Activated T-helper 2 cell treated with anti-CD3 and anti-CD28 coated beads, Interferon-gamma antibody, Interleukin-2, Interleukin-4, amounts not matched to agents 10 μg/mL and 5 μg/mL and 100 μg/mL, durations not matched to agents 14 hours and 24 hours and 36 hours (primary cell): ENCODE results near the gene CHST10. TPM values are rescaled to one million over a fixed set of nuclear protein-coding genes. Genes with fewer than 3 reads are reported as not detected.

ENCODE experiments used
- DNase-seq: peaks from one replicate; pipeline ENCODE4 v3.0.0; 2021; ENCODE audit warnings: low spot score
- H3K27ac Mint-ChIP-seq: one replicate; pipeline ENCODE4 v1.8.0; 2021; ENCODE audit warnings: mixed read lengths
- H3K27me3 Mint-ChIP-seq: one replicate; pipeline ENCODE4 v1.8.0; 2021; ENCODE audit warnings: low read depth, mixed read lengths
- H3K36me3 Mint-ChIP-seq: one replicate; pipeline ENCODE4 v1.8.0; 2021; ENCODE audit warnings: low read depth, mixed read lengths
- H3K4me1 Mint-ChIP-seq: one replicate; pipeline ENCODE4 v1.8.0; 2021; ENCODE audit warnings: low read depth, mixed read lengths
- H3K4me3 Mint-ChIP-seq: one replicate; pipeline ENCODE4 v1.8.0; 2021; ENCODE audit warnings: low read depth, mild to moderate bottlenecking, moderate library complexity, mixed read lengths
- H3K9me3 Mint-ChIP-seq: one replicate; pipeline ENCODE4 v1.8.0; 2021; ENCODE audit warnings: mixed read lengths
- intact Hi-C: fragments of 100-400 bp; cut with micrococcal nuclease; formaldehyde crosslinking; loops from one replicate; pipeline ENCODE4 v1.15.1; 2023
- total RNA-seq: library from RNA; stranded (reverse); gene quantifications from 2 replicates; pipeline ENCODE4 v1.2.3, GENCODE V29; 2022

Gene CHST10
- total RNA-seq, 1 donor from 2014 or later = 6.8 TPM

DNA sequence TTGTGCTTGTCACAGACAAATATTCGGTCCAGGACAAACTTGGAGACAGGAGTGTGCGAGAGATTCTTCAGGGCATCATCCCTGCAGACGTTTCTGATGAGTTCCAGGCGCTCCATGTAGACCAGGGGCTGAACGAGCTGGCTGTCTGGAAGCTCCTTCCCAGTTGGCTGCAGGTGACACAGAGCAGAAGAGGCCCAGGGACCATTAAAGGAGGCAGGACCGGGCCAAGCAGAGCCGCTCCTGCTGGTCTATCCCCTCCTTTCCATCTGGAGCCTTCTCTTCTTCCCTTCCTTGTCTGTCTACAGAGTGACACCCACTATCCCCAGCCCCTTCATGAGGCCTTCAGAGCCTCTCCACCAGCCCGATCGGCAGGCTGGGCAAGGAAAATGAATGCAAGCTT lies 19.5 kb downstream of the CHST10 start:
- Mint-ChIP-seq H3K9me3 (no peaks in the 10 kb centered on the region), H3K27ac (no peak overlapping the region), H3K27me3 (no peaks in the 10 kb centered on the region), H3K4me3 (no peak overlapping the region), H3K36me3 (no peaks in the 10 kb centered on the region), H3K4me1 (no peaks in the 10 kb centered on the region)
- intact Hi-C loops = no loop called here
- no peak for DNase-seq

DNA sequence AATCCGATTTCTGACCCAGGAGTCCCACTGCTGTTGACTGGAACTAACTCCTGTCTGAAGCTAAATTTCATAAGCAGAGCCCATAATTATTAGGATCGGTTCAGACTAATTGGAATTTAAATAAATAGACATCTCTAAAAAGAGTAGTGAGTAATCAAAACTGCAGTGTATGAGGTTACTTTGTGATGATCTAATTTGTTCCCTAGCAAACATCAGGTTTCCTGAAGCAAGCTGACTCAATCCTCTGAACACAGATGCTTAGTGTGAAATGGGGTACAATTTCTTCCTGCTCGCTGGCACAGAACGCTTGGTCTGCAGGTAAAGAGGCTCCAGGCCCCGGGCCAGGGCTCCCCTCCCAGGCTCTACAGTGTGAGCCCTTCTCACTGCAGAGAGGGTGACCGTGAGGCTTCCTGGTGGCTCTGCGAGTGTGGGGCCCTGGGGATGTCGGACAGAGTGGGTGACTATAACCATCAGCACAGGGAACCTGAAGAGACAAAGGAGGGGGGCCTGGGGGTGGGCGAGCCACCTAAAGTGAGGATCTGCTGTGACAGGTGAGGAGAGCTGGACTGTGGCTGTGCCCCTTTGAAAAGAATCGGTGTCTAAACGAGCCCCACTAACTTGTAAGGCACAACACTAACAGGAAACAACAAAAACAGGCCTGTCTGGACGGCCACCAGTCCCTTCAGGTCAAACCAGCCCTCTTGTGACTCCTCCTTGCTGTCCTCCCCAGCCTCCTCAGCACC lies 20.2 kb downstream of the CHST10 start:
- H3K36me3 Mint-ChIP-seq = no peaks in the 10 kb centered on the region
- no peaks in the 10 kb centered on the region for H3K9me3 Mint-ChIP-seq
- H3K4me1 Mint-ChIP-seq = no peaks in the 10 kb centered on the region
- no peak for DNase-seq
- intact Hi-C loops = no loop called here
- no peak overlapping the region for H3K4me3 Mint-ChIP-seq
- H3K27ac Mint-ChIP-seq = no peak overlapping the region
- no peaks in the 10 kb centered on the region for H3K27me3 Mint-ChIP-seq

DNA sequence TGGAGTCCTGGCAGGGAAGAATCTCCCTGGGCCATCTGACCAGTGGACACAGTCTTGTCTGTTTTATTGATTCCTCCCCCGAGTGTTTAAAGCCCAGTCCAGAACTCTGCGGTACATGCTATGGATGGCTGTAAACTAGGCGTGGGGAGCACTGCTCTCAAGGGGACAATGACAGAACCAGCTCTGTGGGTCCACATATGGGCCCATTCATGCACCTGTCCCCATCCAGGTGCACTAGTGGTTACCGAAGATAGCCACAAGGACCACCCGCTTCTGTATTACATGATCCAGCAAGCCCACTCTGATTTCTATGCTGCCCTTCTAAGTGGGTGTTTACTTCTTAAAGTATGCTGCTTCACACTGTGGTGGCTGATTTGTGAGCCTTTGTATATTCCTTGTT lies 21.0 kb downstream of the CHST10 start:
- Mint-ChIP-seq H3K9me3 (no peaks in the 10 kb centered on the region), H3K4me3 (no peak overlapping the region), H3K27me3 (no peaks in the 10 kb centered on the region), H3K4me1 (no peaks in the 10 kb centered on the region), H3K36me3 (no peaks in the 10 kb centered on the region), H3K27ac (no peak overlapping the region)
- intact Hi-C loops = no loop called here
- DNase-seq = no peak

DNA sequence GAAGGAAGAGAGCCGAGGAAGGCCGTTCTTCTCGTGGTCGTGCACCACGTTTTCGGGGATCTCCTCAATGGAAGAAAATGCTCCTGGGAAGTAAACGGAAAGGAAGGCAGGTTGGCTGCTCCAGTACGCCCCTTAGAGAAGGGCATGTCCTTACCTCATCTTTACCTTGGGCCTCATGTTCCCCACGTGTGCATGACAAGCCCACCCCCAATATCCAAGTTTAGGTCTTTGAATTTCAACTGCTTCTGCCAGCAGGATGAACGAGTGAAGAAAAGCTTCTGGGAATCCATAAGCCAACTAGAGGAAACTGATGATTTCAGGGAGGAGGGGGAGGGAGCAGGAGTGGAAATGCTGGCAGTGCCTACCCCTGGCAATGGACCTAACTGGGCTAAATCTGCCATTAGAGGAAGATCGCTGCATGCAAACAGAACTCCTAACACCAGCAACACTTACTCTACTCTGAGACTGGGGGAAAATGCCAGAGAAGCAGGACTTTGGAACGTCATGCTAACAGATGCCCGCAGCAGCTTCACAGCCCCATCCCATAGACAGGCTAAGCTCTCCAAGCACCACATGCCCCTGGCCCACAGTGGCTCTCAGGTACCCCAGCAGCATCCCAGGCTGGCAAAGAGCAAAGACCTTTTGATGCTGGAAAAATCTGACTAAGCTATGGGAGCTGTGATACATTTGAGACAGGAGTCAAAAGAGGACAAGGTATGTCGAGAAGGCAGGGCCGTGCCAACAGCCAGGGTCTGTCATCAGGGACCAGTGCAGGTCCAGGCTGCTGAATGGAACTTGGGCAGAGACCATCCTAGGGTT lies 21.7 kb downstream of the CHST10 start:
- H3K36me3 Mint-ChIP-seq = no peaks in the 10 kb centered on the region
- intact Hi-C loops = no loop called here
- H3K9me3 Mint-ChIP-seq = no peaks in the 10 kb centered on the region

DNA sequence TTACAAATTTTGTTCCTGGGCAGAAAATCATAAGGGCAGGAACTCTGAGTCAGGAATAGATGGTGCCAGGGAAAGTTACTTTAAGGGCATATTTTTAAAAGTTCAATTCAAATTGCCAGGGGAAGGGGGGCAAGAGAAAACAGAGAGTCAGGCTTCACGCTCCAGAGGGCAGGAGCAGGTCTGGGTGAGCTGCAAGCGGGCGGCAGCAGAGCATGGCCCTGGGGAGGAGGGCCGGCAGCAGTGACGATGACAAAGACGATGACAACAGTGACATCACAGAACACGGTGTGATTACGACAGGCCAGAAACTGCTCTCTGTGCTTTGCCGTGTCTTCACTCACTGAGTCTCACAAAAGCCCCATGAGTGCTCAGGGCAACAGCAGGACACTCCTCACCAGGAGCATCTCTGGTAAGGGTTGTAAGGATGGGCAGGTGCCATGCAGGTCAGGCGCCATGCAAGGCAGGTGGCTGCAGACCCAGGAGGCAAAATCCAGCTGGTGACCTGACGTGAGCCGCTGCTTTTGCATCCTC lies 23.3 kb downstream of the CHST10 start:
- Mint-ChIP-seq H3K36me3 (no peaks in the 10 kb centered on the region), H3K4me3 (no peak overlapping the region), H3K4me1 (no peaks in the 10 kb centered on the region), H3K27me3 (no peaks in the 10 kb centered on the region), H3K9me3 (no peaks in the 10 kb centered on the region), H3K27ac (no peak overlapping the region)
- DNase-seq = no peak
- intact Hi-C loops = no loop called here

More for the DNA sequence above, 21.7 kb downstream of the CHST10 start:
- DNase-seq = no peak
- H3K4me1 Mint-ChIP-seq = no peaks in the 10 kb centered on the region
- H3K4me3 Mint-ChIP-seq = no peak overlapping the region
- H3K27ac Mint-ChIP-seq = no peak overlapping the region
- no peaks in the 10 kb centered on the region for H3K27me3 Mint-ChIP-seq

DNA sequence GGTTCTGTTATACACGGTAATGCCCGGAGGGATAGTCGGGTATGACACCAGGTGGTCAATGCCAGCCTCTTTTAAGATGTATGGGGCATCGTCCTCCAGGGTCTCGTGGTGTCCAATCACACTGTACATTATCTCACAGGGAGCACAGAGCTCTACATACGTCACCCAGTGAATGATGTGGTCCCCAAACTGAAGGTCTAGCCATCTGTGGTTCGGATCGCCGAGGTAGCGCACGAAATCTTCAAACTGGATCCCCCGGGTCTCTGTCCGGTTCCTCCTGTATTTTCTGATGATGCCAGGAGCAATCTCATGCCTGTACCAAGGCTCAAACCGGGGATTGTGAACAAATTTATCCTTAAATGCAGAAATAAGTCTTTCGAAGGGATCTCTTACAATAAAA lies 24.1 kb downstream of the CHST10 start:
- Mint-ChIP-seq H3K4me3 (no peak overlapping the region), H3K9me3 (no peaks in the 10 kb centered on the region), H3K4me1 (no peaks in the 10 kb centered on the region), H3K27ac (no peak overlapping the region), H3K27me3 (no peaks in the 10 kb centered on the region), H3K36me3 (no peaks in the 10 kb centered on the region)
- intact Hi-C loops = no loop called here
- no peak for DNase-seq

DNA sequence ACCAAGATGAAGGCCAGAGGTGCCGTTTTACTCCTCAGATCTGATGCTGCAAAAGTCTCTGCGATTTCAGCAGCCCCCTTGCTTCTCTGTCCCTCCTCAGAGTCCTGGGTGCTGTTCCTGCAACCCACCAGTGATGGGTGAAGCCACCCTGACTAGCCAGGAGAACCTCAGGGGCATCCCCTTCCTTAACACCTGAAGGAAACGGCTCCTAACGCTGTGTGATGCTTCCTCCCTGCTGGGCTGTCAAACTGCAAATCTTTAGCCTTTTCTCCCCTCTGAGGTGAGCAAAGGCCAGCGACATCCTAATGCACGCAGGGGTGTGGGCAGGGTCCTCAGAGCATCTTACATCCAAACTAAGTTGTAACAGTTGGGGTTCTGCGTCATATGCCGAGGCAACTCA lies 24.8 kb downstream of the CHST10 start:
- intact Hi-C loops = no loop called here
- no peak overlapping the region for H3K4me3 Mint-ChIP-seq
- H3K9me3 Mint-ChIP-seq = no peaks in the 10 kb centered on the region
- no peak for DNase-seq
- no peaks in the 10 kb centered on the region for H3K4me1 Mint-ChIP-seq
- H3K27ac Mint-ChIP-seq = no peak overlapping the region
- no peaks in the 10 kb centered on the region for H3K27me3 Mint-ChIP-seq
- H3K36me3 Mint-ChIP-seq = no peaks in the 10 kb centered on the region

DNA sequence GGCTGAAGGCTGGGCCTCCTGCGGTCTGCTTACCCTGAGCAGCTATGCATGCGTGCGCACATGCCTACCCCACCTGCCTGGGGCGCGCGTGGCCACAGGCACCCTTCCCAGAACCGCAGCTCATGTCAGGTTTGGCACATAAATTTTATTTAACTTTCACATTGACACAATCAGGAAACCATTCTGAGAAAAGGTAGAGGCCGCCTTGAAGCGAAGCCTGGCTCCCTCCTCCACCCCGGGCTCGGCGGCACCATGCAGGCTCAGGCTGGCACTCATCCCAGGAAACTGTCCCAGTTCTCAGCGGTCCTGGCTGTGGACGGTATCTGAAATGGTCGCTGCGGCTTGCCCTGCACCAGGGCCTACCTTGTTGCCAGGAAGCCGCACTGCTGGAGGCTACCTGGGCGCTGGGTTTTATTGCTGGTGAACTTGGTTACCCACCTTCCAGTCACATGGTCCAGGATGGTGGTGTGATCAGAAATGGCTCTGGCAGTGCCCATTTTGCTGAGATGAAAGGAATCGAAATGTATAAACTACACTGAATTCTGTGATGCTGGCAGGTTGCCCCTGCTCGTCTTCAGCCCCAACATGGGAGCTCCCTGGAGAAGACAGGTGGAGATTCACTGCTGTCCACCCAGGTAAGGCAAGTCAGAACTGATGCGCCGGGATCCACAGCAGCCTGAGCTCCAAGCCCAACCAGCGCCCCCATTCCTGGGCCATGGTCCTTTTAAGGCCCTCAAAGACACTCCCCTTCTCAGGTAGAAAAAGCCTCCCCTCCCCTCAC lies 25.5 kb downstream of the CHST10 start:
- H3K4me1 Mint-ChIP-seq = no peaks in the 10 kb centered on the region
- H3K36me3 Mint-ChIP-seq = no peaks in the 10 kb centered on the region
- H3K27ac Mint-ChIP-seq = no peak overlapping the region
- H3K27me3 Mint-ChIP-seq = no peaks in the 10 kb centered on the region
- intact Hi-C loops = no loop called here
- no peak overlapping the region for H3K4me3 Mint-ChIP-seq
- H3K9me3 Mint-ChIP-seq = no peaks in the 10 kb centered on the region
- DNase-seq = no peak

DNA sequence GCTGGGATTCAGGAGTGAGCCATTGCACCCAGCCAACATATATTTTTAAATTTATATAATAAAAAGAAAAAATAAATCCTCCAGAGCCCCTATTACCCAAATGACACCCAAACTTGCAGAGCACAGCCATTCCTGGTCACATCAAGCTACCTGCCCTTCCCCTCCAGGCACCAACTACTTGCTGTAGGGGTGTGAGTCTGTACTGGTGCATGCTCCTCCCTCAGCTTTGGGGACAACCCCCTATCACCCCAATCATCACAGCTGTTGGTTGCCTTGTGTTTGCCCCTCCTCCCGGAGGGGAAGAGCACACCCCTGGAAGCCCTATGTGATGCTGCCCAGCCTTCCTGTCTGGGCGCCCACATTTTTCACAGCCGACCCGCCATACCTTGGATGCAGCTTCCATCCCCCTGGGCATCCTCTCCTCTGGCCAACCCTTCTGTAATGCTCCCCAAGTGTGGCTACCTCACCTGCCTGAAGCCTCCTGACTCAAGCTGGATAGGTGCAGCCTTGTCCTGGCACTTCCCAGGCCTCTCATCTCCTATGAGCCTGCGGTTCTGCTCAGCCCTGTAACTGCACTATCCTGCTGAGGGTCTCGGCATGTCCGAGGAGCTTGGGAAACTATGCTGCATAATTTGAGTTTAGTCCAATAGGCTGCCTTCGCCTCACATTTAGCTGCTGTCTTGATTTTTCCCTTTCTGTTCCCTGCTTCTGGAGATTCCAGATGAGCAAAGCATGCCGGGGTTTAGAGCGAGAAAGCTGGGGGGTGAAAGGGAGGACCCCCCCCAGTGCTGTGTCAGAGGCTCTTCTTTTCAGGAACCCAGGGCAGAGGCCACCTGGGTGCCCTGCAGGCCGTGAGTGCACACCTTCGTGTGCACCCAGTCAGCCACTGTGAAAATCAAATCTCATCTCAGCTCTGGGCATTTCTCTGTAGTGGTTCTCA lies 27.2 kb downstream of the CHST10 start:
- Mint-ChIP-seq H3K36me3 (no peaks in the 10 kb centered on the region), H3K27me3 (peaks cover 1% of the 10 kb centered on the region), H3K4me3 (no peak overlapping the region), H3K27ac (no peak overlapping the region), H3K4me1 (no peaks in the 10 kb centered on the region), H3K9me3 (no peaks in the 10 kb centered on the region)
- intact Hi-C loops = no loop called here
- no peak for DNase-seq

DNA sequence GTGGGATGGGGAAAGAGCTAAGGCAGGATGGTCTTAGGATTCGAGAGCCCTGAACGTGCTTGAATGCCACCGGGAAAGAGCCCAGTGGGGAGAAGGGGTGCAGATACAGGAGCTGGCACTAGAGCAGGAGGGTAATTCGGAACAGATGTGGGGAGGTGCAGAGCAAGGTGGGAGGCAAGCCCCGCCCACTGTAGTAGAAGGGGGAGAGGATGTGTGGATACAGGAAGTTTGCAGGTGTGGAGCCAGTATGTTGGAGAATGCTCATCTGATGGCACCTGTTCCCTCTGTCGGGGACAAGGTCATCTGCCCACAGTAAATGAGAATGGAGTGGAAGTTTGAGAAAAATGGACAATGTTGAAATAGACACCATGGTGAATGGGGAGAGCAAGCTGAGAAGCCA lies 28.8 kb downstream of the CHST10 start:
- Mint-ChIP-seq H3K27me3 (peaks cover 9% of the 10 kb centered on the region), H3K9me3 (no peaks in the 10 kb centered on the region), H3K36me3 (no peaks in the 10 kb centered on the region), H3K4me3 (no peak overlapping the region), H3K4me1 (no peaks in the 10 kb centered on the region), H3K27ac (no peak overlapping the region)
- intact Hi-C loops = no loop called here
- DNase-seq = no peak

DNA sequence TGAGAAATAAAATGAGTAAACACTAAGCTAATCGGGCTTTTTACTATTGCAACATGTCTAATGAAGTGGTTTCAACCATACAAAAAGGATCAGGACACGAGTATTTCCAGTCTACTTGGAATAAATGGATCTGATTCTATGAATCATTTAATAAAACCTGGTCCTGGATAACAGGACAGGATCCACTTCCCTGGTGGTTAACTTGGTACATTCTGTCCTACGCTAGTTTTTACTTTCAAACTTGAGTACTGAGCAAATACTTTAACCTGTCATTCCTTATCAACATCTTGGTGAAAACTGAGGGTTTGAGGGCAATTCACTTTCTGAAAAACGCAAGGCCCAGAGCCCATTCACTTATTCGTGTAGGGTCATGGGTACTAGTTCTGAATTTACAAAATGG lies 33.5 kb downstream of the CHST10 start:
- peaks cover 4% of the 10 kb centered on the region for H3K4me1 Mint-ChIP-seq
- H3K4me3 Mint-ChIP-seq = no peak overlapping the region
- H3K27ac Mint-ChIP-seq = no peak overlapping the region
- peaks cover 17% of the 10 kb centered on the region for H3K27me3 Mint-ChIP-seq
- no peaks in the 10 kb centered on the region for H3K9me3 Mint-ChIP-seq
- intact Hi-C loops = no loop called here
- no peaks in the 10 kb centered on the region for H3K36me3 Mint-ChIP-seq
- DNase-seq = no peak

DNA sequence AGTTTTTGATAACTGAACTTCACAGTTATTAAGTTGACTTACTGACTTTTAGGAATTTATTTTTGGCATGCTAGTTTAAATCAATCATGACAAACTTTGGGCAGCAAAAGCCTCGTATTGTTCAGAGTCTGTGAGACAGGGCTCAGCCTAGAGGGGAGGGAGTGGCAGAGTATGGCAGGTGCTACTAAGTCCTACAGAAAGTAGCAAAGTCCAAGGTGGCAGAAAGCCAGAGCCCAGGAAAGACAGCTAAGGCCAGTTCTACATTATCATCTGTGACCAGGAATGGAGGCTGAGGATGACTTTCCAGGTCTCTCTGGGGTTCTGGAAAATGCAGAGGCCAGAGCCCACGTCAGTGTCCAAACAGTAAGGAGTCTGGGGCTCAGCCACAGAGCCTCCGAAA lies 34.2 kb downstream of the CHST10 start:
- H3K4me1 Mint-ChIP-seq = peaks cover 4% of the 10 kb centered on the region

More for the DNA sequence above, 34.2 kb downstream of the CHST10 start:
- Mint-ChIP-seq H3K27me3 (peaks cover 17% of the 10 kb centered on the region), H3K4me3 (no peak overlapping the region), H3K36me3 (no peaks in the 10 kb centered on the region), H3K27ac (no peak overlapping the region), H3K9me3 (no peaks in the 10 kb centered on the region)
- no peak for DNase-seq
- intact Hi-C loops = no loop called here
